Posterior vena cava (tissue), 2 donors: ENCODE measurements around the gene NRG2. TPM values are rescaled to one million over a fixed set of nuclear protein-coding genes. Genes with fewer than 3 reads are reported as not detected.

ENCODE experiments used
- DNase-seq: peaks from one replicate; pipeline ENCODE4 v3.0.0-alpha.2; 2020; ENCODE audit warnings: low spot score
- intact Hi-C, 2 donors: fragments of 100-400 bp; cut with DNase I; formaldehyde crosslinking; loops; one replicate each; pipeline versions ENCODE4 v1.14.1 to v1.14.2; 2022 to 2023
- total RNA-seq, 2 donors: library from RNA; stranded (reverse); fragmentation: NEBNext Ultra II Directional; extraction: Animal tissue kit (Norgen Biotek cat#: 25700); gene quantifications; one replicate each; pipeline ENCODE4 v1.2.1, GENCODE V29; 2021
- donor health status: DM: yes; HTN: yes; CAD: no.
- donor health status: DM: yes; HTN: yes; CAD: no.

The NRG2 gene
- total RNA-seq, 2 donors from 2014 or later: 0.51 to 0.90 TPM

DNA sequence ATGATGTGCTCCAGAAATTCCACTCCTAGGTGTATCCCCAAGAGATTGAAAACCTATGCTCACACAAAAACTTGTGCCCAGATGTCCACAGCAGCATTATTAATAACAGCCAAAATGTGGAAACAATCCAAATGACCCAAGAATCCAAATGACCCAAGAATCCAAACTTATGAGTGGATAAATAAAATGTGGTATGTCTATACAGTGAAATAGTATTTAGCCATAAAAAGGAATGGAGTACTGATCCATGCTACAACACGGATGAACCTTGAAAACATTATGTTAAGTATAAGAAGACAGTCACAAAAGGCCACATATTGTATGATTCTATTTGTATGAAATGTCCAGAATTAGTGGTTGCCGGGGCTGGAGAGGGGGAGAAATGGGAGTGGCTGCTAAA lies 167.1 kb downstream of the NRG2 start:
- no peak for DNase-seq
- intact Hi-C loops: no loop called here

DNA sequence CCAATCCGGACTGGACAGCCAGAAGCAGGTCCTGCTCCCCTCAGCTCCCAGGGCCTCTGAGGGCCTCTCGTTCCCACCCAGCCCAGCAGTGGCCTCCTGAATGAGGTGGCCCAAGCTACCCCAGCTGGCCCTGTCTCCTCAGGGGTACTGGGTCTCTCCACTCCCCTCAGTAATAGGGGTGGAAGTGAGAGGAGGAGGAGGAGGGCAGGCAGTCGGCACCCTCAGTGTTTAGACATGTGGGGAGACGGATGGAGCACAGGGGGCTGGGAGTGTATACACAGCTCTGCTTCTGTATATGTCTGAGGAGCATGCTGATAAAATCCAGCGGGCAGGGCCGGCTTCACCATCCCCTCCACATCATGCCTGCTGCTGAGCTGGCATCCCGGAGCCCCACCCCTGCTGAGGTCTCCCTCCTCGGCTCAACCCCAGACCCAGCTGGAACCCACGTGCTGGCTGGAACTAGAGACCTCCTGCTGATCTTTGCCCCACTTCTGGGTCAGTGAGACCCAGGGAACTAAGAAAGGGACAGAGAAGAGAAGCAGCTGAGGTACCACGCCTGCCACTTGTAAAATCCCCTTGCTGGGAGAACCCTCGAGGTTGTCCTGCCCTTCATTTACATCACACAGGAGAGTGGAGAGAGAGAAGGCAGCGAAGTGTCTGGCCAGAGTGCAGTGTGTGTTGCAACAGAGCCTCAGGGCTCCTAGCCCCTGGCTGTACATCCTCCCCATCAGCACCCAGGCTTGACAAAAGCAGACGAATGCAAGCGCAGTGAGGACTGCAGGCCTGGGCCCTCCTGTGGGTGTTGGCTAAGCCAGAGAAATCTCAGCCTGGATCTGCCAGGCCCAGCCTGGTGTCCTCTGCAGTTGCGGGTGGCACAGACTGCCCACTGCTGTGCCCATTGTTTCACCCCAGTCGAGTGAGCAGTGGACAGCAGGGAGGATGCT lies 170.0 kb downstream of the NRG2 start:
- DNase-seq: no peak
- intact Hi-C loops: no loop called here

DNA sequence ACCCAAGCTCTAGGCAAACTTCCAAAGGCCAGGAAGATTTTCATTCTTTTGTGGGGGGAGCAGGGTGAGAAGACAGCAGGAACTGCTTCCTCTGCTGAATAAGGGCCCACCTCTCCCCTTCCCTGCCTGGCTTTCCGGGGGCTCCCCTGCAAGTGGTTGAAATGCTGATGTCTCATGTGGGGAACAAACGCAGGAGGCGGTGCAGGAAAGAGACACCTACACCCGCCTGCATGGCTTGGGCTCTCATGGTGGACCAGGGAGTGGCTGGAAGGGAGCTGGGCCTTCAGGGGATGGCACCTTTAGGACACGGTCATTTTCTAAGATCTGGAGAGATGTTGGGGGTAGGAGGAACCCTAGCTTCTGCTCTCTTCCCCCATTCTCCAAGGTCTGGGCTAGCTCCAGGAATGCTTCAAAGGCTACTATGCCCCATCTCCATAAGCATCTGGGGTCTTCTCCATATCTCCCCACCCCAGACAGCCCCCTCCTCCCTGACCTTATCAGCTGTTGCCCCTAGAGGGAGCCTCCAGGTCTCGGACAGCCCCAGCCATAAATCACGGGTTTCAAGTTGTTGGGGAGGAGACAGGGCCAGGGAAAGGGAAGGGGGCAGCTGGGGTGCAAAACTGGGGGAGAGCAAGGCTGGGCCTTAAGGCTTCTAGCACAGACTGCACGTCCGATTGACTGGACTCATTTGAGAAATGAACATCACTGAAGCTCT lies 170.9 kb downstream of the NRG2 start:
- intact Hi-C loops: no loop called here
- DNase-seq: peak; percentile 24

DNA sequence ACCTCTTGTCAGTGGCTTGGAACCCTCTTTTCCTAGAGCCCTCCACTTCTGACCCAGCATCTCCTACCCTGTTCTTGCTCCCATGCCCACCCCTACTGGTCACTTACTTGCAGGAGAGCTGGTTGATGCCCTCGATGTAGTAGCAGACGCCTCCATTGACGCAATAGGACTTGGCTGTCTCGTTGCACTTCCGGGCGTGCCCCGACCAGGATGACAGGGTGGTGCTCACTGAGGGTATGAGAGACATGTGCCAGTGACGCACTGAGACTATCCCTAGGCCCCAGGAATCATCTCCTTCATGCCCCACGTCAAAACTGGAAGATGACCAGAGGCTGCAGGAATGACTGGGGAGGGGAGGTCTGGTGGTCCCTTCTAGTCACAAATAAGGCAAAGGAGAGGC lies 171.5 kb downstream of the NRG2 start:
- DNase-seq: no peak
- intact Hi-C loops: no loop called here

DNA sequence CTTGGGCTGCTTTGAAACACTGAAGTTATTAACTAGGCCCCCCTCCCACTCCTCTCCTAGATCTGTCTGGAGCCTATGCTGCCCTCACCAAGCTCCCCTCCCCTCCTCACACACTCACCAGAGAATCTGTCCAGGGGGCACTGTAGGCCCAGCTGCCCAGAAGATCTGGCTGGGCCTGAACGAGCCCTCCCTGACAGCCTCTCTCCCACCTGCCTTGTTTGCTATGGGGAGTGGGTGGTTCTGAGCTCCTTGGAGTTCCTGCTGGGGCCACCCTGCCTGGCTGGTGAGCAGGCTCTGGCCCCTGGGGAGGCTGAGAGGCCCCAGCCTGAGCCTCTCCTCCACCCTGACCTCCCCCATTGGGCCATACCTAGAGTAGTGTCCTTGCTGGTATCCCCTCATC lies 172.4 kb downstream of the NRG2 start:
- no peak for DNase-seq
- intact Hi-C loops: no loop called here

DNA sequence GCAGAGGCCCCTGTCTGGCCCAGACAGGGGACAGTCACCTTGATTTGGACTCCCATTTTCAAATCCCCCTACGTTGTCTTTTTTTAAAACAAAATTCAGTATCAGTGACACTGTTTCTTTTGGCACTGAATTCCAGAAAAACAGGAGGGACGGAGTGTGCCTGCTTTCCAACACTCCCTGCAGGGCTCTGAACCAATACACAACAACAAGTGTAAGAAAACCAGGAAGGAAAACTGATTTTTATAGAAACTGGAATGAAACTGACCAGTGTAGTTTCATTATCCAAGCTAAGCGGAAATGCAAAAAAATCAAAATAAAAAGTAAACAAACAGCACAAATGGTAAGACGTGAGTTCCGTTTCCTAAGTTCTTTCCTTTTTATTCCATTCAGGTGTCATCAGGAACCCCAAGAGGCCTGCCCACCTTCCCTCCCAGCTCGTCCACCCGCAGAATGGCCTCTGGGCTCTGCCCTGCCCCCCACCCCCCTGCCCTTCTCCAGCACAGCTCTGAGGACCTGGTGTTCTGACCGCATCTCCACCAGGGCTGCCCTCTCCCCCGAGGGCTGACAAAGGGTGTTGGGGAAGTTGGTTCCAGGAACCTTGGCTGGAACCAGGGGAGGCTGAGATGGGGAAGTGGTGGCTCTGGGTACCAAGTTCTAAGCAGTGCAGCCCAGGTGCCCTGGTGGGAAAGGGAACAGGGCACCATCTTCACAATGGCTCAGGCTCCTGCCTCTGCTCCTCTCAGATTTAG lies 173.9 kb downstream of the NRG2 start:
- no peak for DNase-seq
- intact Hi-C loops: loop anchor here in 1 of 2 donors (10.0 kb wide), 1 partner anchor 86 kb away; no protein-coding TSS in a partner anchor

DNA sequence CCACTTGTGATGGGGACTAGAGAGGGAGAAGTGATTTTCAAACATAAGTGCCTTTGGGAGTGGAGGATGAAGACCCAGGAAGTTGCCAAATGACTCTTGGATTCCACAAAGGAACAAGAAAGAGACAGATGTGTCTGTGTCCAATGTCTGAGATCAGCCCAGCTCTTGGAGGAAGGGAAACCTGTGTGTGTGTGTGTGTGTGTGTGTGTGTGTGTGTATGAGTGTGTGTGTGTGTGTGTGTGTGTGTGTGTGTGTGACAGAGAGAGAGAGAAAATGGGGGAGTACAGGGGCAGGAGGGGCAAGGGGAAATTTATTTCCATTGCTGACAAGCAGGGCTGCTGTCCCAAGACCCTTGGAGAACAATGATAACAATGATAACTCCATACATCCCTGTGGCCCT lies 175.5 kb downstream of the NRG2 start:
- no peak for DNase-seq
- intact Hi-C loops: loop anchor here in 1 of 2 donors (10.0 kb wide), 1 partner anchor 87 kb away; no protein-coding TSS in a partner anchor

DNA sequence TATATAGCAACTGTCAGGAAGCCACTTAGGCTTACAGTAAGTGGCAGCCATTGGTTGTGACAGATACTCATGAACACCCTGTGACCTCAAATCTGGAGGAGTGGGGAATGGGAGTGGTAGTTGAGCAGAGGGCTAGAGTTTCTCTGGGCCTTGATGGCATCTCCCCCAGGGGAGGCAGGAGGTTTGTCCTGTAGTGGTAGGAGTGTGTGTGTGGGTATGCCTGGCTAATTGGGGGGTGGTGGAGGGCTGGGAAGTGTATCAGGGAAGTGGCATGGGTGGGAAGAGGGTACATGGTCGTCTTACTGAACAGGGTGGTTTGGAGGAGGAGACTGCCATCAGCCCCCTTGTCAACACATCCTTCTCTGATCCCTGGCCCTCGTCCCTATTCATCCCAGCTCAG lies 176.0 kb downstream of the NRG2 start:
- no peak for DNase-seq
- intact Hi-C loops: loop anchor here in 1 of 2 donors (10.0 kb wide), 1 partner anchor 88 kb away; no protein-coding TSS in a partner anchor

DNA sequence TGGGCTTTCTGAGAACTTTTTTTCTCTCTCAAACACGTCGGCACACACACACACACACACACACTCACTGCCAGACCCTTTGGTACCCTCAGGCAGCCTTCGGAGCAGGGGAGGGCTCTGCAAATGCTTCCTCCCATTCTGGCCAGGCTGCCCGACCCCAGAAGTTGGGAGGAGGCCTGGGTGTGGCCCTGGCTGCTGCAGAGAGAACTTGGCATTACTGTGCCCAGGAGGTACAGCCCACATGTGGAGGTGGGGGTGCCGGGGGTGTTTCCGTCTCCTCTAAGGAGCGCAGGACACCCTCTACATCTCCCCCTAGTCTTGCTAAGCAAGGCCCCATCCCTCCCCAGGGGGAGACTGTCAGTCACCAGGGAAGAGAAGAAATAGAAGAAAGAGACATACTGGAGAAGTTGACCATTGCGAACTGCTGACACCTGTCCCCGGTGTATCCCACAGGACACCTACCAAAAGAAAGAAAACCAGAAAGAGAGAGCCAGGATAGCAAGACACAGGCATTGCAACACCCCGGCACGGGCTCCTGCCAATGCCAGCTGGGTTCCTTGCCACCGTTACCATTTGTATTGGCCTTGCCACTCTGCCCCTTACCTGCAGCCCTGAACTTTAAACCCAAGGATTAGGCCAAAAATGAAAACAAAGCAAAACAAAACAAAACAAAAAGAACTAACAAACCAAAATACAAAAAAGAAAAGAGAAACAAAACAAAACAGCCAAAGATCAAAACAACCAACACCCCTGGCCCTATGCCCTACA lies 178.2 kb downstream of the NRG2 start:
- DNase-seq: no peak

DNA sequence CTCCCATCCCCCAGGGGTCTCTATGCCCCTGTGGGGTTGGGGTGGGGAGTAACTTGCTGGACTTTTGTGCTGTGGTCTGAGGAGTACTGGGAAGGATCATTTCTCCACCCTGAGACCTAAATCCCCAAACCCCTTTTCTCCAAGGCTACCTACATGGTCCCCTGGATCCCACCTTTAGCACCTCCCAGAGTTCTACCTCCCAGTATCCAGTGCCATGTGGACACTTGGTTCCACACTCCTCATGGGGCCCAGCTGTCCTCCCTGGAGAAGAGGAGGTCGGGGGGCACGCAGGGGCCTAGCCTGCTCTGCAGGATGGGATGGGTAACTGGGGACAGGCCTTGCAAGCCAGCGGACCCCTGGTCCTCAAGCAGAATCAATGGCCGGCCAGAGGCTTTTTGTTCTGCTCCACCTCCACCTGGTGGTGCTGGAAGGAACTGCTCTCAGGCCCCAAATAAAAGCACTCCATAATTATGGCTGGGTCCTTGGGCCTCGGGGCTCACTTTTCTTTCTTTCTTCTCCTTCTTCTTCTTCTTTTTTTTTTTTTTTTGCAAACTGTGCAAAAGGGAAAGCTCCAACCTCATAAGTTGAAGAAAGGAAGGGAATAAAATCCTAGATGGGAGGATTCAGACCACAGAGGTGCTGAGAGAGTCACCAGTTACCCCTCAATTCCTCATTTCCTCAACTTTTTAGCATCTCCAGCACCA lies 179.1 kb downstream of the NRG2 start:
- peak; percentile 87 for DNase-seq

More for the DNA sequence above, 178.2 kb downstream of the NRG2 start:
- intact Hi-C loops: loop anchor here (5.0 to 10.0 kb wide), 2 partner anchors 78 to 90 kb away; no protein-coding TSS in a partner anchor

DNA sequence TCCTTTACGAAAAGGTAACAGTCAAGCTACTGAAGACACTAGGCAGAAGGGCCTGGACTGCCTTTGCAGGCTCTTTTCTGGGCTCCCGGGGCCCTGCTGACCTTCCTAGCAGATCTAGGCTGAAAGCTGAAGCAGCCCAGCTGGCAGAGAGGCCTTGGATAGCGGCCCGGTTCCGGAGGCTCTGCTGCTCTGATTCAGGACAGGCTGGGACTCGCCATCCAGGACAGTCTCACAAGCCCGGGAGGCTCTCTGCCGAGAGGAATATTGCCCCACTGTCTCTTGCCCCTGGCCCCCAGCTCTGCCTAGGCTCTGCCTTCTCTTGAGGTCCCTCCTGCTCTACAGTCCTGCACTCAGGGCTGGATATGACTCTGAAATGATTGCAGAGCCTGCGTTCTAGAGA lies 179.7 kb downstream of the NRG2 start:
- intact Hi-C loops: loop anchor here (5.0 to 10.0 kb wide), 2 partner anchors 76 to 91 kb away; no protein-coding TSS in a partner anchor

More for the DNA sequence above, 179.1 kb downstream of the NRG2 start:
- intact Hi-C loops: loop anchor here (5.0 to 10.0 kb wide), 2 partner anchors 77 to 91 kb away; no protein-coding TSS in a partner anchor

DNA sequence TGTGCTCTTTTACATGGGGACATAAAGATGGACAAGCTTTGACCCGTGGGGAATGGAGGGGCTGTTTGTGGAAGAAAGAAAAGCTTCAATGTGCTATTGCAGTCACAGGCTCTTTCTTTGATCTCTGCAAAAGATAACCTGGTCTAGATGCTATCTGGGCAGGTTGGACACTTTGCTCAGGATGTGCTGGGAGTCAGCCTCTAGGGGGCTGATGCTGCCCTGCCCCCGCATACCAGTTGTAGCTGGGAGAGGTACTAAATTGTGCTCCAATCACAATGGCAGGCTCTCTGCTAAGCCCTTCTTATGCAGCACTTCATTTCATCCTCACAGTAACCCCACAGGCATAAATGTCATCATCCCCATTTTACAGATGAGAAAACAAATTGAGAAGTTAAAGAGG lies 180.3 kb downstream of the NRG2 start:
- intact Hi-C loops: loop anchor here (5.0 to 10.0 kb wide), 2 partner anchors 76 to 92 kb away; no protein-coding TSS in a partner anchor
- DNase-seq: no peak

More for the DNA sequence above, 179.7 kb downstream of the NRG2 start:
- DNase-seq: peak; percentile 90

DNA sequence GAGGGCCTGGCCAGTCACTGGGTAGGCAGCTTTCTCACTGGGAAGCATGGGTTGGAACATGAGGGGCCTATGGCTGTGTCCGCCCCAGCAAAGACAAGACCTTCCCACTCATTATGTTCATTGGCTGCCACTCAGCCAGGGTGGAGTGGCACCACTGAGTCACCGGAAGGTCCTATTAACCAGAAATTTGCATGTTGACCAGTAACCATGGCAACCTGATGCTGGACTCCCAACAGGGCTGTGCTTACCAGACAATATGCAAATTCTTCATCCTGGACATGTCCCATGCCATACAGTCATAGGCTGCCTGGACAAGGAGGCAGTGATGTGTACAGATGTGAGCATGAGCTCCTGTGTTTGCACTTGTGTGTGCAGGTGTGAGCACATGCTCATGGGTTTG lies 180.8 kb downstream of the NRG2 start:
- intact Hi-C loops: loop anchor here (5.0 to 10.0 kb wide), 2 partner anchors 75 to 92 kb away; no protein-coding TSS in a partner anchor
- no peak for DNase-seq

DNA sequence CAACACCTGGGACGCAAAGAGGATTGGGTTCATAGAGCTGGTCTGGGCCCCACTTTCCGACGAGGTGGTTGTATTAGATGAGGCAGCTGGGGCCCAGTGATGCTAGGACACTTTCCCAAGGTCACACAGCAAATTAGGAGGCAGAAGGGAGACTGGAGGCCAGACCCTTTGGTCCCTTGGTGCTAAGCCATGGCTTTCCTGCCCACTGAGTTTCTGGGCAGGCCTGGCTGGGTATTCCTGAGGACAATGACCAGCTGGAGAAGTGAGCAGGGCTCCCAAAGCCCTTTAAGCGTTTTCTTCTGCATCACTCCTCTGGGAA lies 181.3 kb downstream of the NRG2 start:
- intact Hi-C loops: loop anchor here (5.0 to 10.0 kb wide), 2 partner anchors 75 to 93 kb away; no protein-coding TSS in a partner anchor
- no peak for DNase-seq

DNA sequence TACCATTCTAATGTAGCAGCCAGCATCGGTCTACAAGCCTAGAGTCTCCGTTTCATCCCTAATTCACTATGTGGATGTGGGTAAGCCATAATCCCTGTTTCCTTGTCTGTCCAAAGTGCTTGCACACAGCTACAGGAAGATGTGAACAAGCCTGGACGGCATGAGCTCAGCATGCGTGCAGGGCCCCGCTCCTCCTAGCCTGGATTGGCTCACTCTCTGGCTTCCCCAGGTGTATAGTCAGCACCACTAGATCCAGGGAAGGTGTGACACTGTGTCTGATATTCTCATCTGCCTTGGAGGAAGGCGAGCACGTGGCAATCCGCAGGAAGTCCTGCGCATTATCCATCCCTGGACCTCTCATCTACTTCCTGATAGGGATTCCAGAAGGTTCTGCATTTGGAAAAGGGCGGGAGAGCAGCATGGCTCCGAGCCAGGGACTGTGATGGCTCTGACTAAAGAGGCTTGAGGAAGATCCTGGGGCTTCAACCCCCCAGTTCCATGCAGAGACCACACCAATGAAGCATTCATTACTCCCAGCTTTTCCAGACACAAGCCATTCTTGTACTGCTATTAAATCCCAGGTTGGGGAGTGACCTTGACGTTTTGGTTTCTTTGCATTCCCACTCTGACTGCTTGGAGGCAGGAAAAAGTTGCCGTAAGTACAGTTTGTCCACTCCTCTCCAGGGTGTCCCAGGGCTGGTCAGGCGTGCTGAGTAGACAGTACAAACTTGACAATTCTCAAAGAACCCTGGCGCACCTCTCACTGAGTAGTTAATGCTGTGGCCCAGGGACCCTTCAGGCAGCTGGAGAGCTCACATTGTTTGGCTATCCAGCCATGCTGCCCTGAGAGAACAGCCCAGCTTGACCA lies 181.8 kb downstream of the NRG2 start:
- intact Hi-C loops: loop anchor here (5.0 to 10.0 kb wide), 2 partner anchors 74 to 94 kb away; no protein-coding TSS in a partner anchor
- no peak for DNase-seq

DNA sequence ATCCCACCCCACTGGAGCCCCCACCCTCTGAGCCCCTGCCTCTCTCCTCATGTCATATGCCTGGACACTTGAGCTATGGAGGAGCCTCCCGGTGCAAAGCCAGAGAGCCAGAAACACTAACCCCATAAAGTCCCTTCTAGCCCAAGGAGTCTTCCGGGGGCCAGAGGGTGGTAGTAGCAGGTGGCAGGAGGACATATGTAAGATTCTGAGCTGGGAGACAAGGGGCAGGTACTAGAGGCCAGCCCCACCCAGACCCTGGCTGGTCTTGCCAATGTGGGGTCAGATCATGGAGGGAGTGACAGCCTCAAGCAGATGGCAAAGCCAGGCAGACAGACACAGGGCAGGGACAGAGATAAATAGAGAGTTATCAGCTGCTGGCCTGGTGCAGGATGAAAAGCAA lies 184.1 kb downstream of the NRG2 start:
- DNase-seq: no peak
- intact Hi-C loops: no loop called here

DNA sequence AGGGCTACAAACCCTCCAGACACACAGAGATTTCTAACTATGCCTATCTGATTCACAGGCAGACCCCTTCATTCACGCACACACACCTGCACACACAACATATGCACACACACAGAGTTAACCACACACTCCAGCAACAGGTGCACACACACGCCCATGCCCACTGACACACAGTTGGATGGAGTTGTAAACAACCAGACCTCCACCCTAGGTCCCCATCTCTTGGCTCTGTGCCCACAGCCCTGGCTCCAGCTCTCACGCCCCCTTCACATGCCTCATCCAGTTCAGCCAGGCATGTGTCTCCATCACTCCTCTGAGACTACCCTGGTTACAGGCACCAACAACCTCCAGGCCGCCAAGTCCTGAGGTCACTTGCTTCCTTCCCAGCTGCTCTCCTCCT lies 186.4 kb downstream of the NRG2 start:
- intact Hi-C loops: no loop called here
- DNase-seq: no peak
